ENCODE measurements around the gene SLC27A4.

Gene SLC27A4

DNA sequence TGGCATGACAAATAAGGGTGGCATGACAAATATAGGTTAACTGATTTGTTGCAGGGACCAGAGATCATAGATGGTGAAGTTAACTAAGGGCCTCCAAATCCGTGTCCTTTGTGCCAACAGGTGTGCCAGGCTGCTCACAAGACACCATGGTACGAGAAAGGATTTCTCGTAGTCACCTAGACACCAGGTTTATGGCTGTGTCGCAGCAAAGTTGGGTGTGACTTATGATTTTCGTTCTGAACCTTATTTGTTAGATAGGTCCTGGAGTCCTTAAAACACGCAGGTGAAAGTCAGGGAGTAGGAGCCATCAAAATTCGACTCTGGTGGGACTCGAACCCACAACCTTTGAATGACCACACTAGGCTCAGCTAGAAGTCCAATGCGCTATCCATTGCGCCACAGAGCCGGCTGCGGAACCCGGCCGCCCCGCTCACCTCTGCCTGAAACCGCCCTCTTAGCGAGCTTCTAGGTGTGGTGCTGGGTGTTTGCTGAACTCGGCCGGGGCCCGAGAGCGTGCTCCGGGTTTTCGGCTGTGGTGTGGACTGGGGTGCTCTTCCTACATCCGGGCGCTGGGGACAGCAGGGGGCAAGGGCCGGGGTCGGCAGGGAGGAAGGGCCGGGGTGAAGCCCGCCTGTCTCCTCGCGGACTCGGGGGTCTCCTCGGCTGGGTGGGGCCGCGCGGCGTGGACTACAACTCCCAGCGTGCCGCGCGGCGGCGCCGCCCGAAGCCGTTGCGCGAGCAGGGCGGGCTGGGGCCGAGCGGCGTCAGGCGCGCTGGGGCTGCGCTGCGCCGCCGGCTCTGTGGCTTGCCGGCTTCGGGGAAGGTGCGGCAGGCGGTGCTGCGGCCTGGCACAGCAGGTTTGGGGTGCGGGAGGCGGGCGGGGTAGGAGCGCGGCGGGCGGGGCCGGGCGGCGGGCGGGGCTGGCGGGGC is at the start of gene SLC27A4:
TSS of gene SLC27A4 (plus strand) at position 767 of the 930 bp plus-strand sequence. CDS start 2,606 bp downstream, outside the sequence.
- peaks cover 6% of the 10 kb centered on the region for H3K36me3 Mint-ChIP-seq
- H3K4me1 Mint-ChIP-seq, result peaks cover 3% of the 10 kb centered on the region
- peak; percentile 67 to 76 for DNase-seq (ENCODE audit: low spot score in 2 of 2)
- H3K9me3 Mint-ChIP-seq, result no peaks in the 10 kb centered on the region
- H3K27ac Mint-ChIP-seq, result no peak within 1 kb of the TSS
- H3K27me3 Mint-ChIP-seq, result no peaks in the 10 kb centered on the region
- peak within 1 kb of the TSS; percentile 88 for H3K4me3 Mint-ChIP-seq
- peak; percentile 92 for ATAC-seq (ENCODE audit: low read depth)

DNA sequence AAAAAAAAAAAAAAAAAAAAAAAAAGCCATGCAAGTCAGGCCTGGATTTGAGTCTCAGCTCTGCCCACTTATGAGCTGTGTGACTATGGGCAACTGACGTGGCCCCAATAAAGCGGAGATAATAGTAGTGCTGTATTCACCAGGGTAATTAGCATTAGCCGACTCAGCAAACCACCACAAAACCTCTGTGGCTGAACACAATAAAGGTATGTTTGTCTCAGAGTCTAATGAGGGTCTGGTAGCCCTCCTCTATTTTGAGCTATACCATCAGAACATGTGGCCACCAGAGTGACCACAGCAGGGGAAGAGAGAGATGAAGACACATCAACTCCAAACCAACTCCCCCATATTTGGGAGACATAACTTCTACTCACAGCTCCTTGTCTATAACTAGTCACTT is 48.3 kb upstream of the SLC27A4 start:
- ATAC-seq (ENCODE audit: low read depth) (no peak), DNase-seq (ENCODE audit: low spot score in 2 of 2) (no peak)
- Mint-ChIP-seq H3K4me3 (no peak overlapping the region), H3K27me3 (no peaks in the 10 kb centered on the region), H3K27ac (no peak overlapping the region), H3K36me3 (peaks cover 12% of the 10 kb centered on the region), H3K9me3 (no peaks in the 10 kb centered on the region), H3K4me1 (no peaks in the 10 kb centered on the region)

DNA sequence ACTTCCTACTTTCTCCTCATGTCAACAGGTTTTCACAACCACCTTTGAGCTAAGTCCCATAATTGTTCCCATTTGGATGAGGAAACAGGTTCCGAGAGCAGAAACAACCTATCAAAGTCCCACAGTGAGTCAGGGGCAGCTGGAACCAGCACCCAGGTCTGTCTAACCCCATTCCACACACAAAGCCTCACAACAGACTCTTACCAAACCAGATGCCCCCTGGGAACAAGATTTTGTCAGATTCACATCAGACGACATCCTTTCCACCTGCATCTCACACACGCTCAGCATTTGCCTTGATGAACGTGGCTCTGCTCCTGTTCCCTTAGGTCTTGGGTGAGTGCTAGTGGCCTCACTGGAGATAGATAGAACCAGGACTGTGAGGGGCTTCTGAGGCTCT is 47.2 kb upstream of the SLC27A4 start:
- no peak for DNase-seq (ENCODE audit: low spot score in 2 of 2)
- H3K9me3 Mint-ChIP-seq, result no peaks in the 10 kb centered on the region
- no peaks in the 10 kb centered on the region for H3K27me3 Mint-ChIP-seq
- H3K4me1 Mint-ChIP-seq, result no peaks in the 10 kb centered on the region
- no peak for ATAC-seq (ENCODE audit: low read depth)
- H3K36me3 Mint-ChIP-seq, result peaks cover 8% of the 10 kb centered on the region
- H3K27ac Mint-ChIP-seq, result no peak overlapping the region
- H3K4me3 Mint-ChIP-seq, result no peak overlapping the region

DNA sequence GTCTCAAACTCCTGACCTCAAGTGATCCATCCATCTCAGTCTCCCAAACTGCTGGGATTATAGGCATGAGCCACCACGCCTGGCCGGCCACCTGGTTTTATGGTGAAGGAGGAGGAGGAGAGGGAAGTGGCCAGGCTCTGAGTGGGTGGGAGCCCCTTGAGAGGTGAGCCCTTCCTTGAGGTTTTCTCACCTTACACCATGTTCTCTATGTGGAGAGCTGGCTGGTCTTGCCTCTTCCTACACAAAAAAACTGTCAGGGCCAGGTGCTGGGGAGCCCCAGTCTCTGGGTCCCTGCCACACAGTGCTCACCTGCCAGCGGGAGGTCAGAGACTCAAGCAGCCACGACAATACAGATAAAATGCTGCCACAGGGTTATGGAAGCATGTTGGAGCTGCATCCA is 46.2 kb upstream of the SLC27A4 start:
- DNase-seq (ENCODE audit: low spot score in 2 of 2) (no peak), ATAC-seq (ENCODE audit: low read depth) (no peak)
- no peaks in the 10 kb centered on the region for H3K27me3 Mint-ChIP-seq
- H3K4me3 Mint-ChIP-seq, result no peak overlapping the region
- peaks cover under 1% of the 10 kb centered on the region for H3K36me3 Mint-ChIP-seq
- H3K4me1 Mint-ChIP-seq, result no peaks in the 10 kb centered on the region
- H3K9me3 Mint-ChIP-seq, result no peaks in the 10 kb centered on the region
- H3K27ac Mint-ChIP-seq, result no peak overlapping the region

DNA sequence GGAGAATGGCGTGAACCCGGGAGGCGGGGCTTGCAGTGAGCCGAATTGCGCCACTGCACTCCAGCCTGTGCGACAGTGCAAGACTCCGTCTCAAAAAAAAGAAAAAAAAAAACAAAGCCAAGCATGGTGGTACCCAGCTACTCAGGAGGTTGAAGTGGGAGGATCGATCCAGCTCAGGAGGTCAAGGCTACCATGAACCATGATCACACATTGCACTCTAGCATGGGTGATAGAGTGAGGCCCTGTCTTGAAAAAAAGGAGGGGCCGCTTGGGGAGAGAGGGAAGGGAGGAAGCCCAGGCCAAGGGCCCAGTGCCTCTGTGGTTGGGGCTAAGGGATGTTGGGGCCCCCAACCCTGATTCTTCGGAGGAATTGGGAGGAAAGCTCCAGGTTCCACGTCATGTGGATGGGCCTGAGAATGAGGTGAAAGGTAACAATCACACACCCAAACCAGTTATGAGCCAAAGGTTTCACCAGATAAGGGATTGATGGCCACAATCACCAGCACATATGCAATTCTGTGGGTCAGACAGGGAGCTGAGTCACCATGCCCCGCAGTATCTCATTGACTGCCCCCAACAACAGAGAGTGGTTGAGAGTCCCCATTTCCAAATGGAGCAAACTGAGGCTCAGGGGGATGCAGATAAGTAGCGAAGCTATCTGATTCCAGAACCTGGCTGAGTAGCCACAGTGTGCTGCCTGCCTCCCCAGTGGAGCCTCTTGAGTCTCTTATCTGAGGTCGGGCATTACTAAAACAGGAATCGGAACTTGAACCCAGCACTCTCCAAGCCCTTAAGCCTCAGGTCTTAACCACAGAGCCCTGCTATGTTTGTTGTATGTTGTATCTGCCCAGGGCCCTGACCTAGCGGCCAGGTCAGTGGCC is 43.7 kb upstream of the SLC27A4 start:
- Mint-ChIP-seq H3K27ac (no peak overlapping the region), H3K4me1 (no peaks in the 10 kb centered on the region), H3K4me3 (no peak overlapping the region), H3K36me3 (no peaks in the 10 kb centered on the region), H3K9me3 (no peaks in the 10 kb centered on the region), H3K27me3 (no peaks in the 10 kb centered on the region)
- ATAC-seq (ENCODE audit: low read depth), result no peak
- no peak for DNase-seq (ENCODE audit: low spot score in 2 of 2)

DNA sequence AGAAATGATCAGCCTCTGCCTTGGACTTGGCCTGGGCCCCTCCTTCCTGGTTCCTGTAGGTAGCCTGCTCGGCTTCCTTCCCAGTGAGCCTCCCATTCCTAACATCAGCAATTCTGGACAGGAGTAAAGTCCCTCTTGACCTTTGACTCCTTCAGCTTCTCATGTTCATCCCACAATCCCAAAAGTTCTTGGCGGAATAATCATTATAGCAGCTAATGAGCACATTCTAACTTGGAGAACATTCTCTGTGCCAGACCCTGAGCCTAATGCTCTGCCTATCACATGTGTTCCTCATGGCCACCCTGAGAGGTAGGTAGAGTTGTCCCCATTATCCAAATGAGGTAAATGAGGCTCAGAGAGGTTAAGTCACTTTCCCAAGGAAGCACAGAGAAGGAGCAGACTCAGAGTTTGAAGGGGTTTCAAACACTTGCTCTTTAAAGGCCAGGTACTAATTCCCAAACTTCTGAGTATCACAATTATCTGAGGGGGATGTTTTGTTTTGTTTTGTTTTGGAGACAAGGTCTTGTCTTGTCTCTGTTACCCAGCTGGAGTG is 43.0 kb upstream of the SLC27A4 start:
- Mint-ChIP-seq H3K27me3 (no peaks in the 10 kb centered on the region), H3K4me1 (no peaks in the 10 kb centered on the region), H3K36me3 (no peaks in the 10 kb centered on the region), H3K9me3 (no peaks in the 10 kb centered on the region), H3K4me3 (no peak overlapping the region), H3K27ac (no peak overlapping the region)
- ATAC-seq (ENCODE audit: low read depth) (no peak), DNase-seq (ENCODE audit: low spot score in 2 of 2) (no peak)

DNA sequence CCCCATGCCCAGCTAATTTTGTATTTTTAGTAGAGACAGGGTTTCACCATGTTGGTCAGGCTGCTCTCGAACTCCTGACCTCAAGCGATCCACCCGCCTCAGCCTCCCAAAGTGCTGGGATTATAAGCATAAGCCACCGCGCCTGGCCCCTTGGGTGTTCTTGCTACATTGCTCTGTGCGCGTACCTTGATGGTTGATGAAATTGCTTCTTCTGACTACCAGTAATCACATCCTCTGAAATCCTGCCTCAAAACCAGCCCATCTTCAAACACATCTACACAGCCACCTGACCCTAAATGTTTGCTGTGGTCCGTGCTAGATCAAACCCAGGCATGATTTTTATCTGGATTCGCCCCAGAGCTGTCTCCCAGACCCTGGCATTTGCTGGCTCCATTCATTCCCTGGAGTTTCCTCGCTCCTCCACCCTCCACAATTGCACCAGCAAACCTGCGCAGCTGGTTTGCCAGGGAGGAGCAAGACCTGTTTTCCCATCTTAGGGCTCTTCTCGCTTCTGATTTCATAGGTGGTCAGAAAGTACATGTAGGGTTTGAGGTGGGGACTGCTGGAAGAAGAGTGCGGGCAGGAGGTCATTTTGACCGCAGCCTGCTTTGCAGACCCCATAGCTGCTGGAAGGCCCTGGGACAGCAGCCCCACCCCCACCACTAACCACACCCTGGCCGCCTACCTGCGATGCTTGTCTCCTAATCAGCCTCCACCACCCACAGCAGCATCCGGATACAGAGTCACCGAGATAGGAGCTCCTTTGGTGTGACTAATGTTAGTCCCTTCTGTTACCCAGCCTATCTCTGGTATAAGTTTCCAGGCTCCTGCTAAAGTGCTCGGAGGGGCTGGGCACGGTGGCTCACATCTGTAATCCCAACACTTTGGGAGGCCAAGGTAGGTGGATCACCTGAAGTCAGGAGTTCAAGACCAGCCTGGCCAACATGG is 41.5 kb upstream of the SLC27A4 start:
- no peak overlapping the region for H3K27ac Mint-ChIP-seq

DNA sequence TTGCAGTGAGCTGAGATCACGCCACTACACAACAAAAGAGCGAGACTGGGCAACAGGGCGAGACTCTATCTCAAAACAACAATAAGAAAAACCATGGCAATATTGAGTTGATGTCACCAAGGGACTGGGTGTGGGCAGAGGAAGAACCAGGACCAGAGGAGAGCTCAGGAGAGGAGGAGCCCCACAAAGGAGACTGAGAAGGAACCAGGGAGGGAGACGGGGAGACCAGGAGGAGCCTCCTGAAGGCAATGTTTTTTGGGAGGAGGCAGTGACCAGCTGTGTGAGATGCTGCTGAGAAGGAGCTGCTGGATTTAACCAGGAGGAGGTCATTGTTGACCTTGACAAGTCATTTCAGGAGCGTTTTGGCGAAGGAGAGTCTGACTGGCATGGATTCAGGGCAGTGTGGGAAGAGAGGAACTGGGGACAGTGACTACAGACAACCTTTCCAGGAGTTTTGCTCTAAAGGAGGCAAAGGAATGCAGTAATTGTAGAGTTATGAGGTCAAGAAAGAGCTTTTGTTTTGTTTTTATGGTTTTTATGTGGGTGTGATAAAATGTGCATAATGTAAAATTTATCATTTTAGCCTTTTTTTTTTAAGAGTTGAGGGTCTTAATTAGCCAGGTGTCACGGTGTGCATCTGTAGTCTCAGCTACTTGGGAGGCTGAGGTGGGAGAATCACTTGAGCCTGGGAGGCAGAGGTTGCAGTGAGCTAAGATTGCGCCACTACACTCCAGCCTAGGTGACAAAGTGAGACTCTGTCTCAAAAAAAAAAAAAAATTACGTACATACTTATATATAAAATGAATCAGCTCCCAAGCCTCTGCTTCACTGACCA is 36.0 kb upstream of the SLC27A4 start:
- Mint-ChIP-seq H3K4me1 (no peaks in the 10 kb centered on the region), H3K4me3 (no peak overlapping the region), H3K27ac (no peak overlapping the region), H3K27me3 (no peaks in the 10 kb centered on the region), H3K9me3 (no peaks in the 10 kb centered on the region), H3K36me3 (peaks cover 4% of the 10 kb centered on the region)
- DNase-seq (ENCODE audit: low spot score in 2 of 2), result no peak
- no peak for ATAC-seq (ENCODE audit: low read depth)

More for the DNA sequence above, 41.5 kb upstream of the SLC27A4 start:
- no peak for ATAC-seq (ENCODE audit: low read depth)
- no peaks in the 10 kb centered on the region for H3K9me3 Mint-ChIP-seq
- no peaks in the 10 kb centered on the region for H3K27me3 Mint-ChIP-seq
- H3K4me1 Mint-ChIP-seq, result no peaks in the 10 kb centered on the region
- no peak for DNase-seq (ENCODE audit: low spot score in 2 of 2)
- no peaks in the 10 kb centered on the region for H3K36me3 Mint-ChIP-seq
- no peak overlapping the region for H3K4me3 Mint-ChIP-seq

DNA sequence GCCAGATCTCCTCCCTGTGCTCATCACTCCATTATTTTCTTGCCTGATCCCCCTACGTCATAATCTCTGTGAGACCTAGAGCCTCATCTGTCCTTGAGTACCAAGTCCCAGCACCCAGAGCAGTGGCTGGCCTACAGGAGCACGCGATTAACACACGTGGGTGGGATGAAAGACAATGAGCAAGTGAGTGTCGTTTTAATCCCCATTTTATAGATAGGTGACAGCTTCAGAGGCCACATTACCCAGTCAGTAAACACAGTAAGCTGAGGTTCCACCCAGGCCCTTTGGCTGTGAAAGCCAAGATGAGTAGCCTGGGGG is 35.4 kb upstream of the SLC27A4 start:
- no peak for DNase-seq (ENCODE audit: low spot score in 2 of 2)
- Mint-ChIP-seq H3K27me3 (no peaks in the 10 kb centered on the region), H3K4me3 (no peak overlapping the region), H3K4me1 (no peaks in the 10 kb centered on the region), H3K9me3 (no peaks in the 10 kb centered on the region), H3K27ac (no peak overlapping the region), H3K36me3 (peaks cover 5% of the 10 kb centered on the region)
- no peak for ATAC-seq (ENCODE audit: low read depth)

DNA sequence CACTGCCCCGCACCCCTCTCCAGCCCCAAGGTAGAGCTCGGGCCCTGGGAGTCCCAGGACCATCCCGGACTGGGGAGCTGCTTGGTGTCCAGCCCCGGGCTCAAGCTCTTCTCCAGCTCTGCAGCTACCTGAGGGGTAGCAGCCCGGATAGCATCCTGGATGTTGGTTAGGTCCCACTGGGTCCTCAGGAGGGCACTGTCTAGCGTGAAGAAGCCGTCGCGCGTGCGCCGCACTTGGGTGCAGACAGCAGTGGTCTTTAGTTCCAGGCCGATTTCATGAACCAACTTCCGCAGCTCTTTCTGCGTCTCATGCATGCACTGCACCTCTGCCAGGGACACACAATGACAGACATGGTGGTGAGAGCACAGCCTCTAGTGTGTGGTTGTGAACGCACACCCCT is 30.8 kb upstream of the SLC27A4 start:
- Mint-ChIP-seq H3K9me3 (no peaks in the 10 kb centered on the region), H3K36me3 (peaks cover 15% of the 10 kb centered on the region), H3K4me3 (no peak overlapping the region), H3K4me1 (no peaks in the 10 kb centered on the region), H3K27me3 (no peaks in the 10 kb centered on the region), H3K27ac (no peak overlapping the region)
- ATAC-seq (ENCODE audit: low read depth) (no peak), DNase-seq (ENCODE audit: low spot score in 2 of 2) (no peak)

DNA sequence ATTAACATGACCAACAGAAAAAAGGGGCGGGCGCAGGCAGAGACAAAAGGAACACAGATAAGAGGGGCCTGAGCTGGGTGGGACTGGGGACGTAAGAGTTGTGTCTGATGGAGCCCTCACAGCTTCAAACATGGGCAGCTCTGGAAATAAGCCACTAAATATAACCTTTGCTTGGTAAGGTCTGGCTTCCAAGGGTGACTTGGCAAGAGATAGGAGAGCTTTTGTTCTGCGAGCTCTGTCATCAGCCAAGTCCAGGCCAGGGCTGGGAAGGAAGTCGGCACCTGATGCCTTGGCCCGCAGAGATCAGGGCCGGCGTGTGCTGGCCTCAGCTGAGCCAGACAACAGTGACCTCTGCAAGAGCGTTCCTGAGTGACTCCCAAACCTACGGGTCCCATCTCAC is 29.9 kb upstream of the SLC27A4 start:
- Mint-ChIP-seq H3K27ac (no peak overlapping the region), H3K9me3 (no peaks in the 10 kb centered on the region), H3K36me3 (peaks cover 15% of the 10 kb centered on the region), H3K27me3 (no peaks in the 10 kb centered on the region), H3K4me1 (no peaks in the 10 kb centered on the region), H3K4me3 (no peak overlapping the region)
- ATAC-seq (ENCODE audit: low read depth) (no peak), DNase-seq (ENCODE audit: low spot score in 2 of 2) (no peak)

DNA sequence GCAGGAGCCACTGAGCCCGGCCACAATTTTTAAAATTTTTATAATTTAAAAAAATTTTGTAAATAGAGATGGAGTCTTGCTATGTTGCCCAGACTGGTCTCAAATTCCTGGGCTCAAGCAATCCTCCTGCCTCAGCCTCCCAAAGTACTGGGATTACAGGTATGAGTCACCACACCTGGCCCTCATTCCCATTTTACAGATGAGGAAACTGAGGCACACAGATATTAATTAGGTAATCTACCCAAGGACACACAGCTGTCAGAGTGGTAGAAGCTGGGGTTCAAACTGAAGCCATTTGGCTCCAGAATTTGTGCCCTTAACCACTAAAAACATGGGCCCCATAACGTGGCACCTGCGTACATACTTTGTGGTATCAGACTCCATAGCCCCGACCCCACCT is 25.6 kb upstream of the SLC27A4 start:
- H3K4me3 Mint-ChIP-seq, result no peak overlapping the region
- H3K27ac Mint-ChIP-seq, result no peak overlapping the region
- no peaks in the 10 kb centered on the region for H3K9me3 Mint-ChIP-seq
- ATAC-seq (ENCODE audit: low read depth) (no peak), DNase-seq (ENCODE audit: low spot score in 2 of 2) (no peak)
- H3K27me3 Mint-ChIP-seq, result no peaks in the 10 kb centered on the region
- H3K4me1 Mint-ChIP-seq, result no peaks in the 10 kb centered on the region
- peaks cover 12% of the 10 kb centered on the region for H3K36me3 Mint-ChIP-seq

DNA sequence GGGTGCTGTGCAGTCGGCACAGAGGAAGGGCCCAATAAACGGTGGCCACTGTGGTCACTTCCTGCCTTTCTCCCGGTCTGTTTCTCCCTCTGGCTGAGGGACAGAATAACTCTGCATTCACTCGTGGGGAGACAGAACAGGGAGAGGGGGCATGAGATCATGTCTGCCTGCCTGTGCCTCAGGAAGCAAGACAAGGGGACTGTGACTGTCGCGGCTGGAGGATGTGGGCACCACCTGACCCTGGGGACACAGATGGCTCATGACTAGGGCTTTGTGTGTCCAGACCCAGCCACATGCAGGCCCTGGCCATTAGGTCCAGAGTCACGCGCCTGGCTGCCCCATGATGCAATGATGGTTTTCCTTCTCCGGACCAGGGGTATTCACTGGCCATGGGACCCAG is 23.9 kb upstream of the SLC27A4 start:
- Mint-ChIP-seq H3K27me3 (no peaks in the 10 kb centered on the region), H3K4me1 (no peaks in the 10 kb centered on the region), H3K36me3 (peaks cover 7% of the 10 kb centered on the region), H3K27ac (no peak overlapping the region), H3K4me3 (no peak overlapping the region), H3K9me3 (no peaks in the 10 kb centered on the region)
- DNase-seq (ENCODE audit: low spot score in 2 of 2) (no peak), ATAC-seq (ENCODE audit: low read depth) (no peak)

Data from memory B cell (primary cell).